Measurements from ENCODE around the gene FAM120B.

FAM120B gene

DNA sequence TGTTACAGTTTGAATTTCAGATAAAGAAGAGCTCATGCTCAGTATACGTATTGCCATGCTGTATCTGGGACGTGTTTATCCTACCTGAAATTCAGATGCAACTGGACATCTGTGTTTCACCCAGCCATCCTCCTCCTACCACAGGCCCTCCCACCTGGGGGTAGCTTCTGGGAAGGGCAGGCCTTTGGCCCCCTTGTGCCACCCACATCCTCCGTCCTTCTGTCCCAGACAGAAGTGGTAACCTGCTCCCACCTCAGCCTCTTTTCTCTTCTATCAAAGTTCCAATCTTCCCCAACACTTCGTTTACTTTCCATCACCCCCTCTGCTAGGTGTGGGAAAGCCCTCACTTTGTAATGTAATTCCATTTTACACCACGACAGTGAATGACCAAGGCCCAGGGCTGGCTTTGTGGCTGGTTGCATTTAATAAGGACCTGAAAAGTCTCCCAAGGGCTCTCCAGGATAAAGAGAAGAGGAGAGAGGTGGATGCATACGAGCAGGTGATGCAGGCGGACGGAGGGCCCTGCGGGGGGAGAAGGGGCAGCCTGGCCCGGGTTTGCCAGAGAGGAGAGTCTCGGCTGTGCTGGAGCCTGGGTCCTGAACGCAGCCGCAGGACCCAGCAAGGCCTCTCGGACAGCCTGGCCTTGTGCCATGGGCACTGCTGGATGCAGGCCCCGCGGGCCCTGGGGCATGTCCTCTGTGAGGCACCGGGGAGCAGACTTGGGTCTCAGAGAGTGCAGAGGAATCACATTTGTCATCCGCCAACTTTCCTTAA is 148.1 kb downstream of the FAM120B start (continued):
- no peak for TF ChIP-seq BACH2 (CRISPR knock-in tag; IDR thresholded peaks at IDR 0.05; ENCODE audit: borderline replicate concordance)
- TF ChIP-seq ZNF8 (CRISPR knock-in tag; IDR thresholded peaks at IDR 0.05): no peak
- no peak for TF ChIP-seq PPARA (CRISPR knock-in tag; IDR thresholded peaks at IDR 0.05; ENCODE audit: borderline replicate concordance)
- no peak for TF ChIP-seq SNAI2 (CRISPR knock-in tag; IDR thresholded peaks at IDR 0.05)
- TF ChIP-seq ZFP3 (CRISPR knock-in tag; IDR thresholded peaks at IDR 0.05): no peak
- TF ChIP-seq RARB (CRISPR knock-in tag; IDR thresholded peaks at IDR 0.05): no peak
- TF ChIP-seq, protein P1, sequence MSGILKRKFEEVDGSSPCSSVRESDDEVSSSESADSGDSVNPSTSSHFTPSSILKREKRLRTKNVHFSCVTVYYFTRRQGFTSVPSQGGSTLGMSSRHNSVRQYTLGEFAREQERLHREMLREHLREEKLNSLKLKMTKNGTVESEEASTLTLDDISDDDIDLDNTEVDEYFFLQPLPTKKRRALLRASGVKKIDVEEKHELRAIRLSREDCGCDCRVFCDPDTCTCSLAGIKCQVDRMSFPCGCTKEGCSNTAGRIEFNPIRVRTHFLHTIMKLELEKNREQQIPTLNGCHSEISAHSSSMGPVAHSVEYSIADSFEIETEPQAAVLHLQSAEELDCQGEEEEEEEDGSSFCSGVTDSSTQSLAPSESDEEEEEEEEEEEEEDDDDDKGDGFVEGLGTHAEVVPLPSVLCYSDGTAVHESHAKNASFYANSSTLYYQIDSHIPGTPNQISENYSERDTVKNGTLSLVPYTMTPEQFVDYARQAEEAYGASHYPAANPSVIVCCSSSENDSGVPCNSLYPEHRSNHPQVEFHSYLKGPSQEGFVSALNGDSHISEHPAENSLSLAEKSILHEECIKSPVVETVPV (CRISPR knock-in tag; IDR thresholded peaks at IDR 0.05): no peak
- no peak for TF ChIP-seq GLIS3 (CRISPR knock-in tag; IDR thresholded peaks at IDR 0.05)
- TF ChIP-seq, protein P2, sequence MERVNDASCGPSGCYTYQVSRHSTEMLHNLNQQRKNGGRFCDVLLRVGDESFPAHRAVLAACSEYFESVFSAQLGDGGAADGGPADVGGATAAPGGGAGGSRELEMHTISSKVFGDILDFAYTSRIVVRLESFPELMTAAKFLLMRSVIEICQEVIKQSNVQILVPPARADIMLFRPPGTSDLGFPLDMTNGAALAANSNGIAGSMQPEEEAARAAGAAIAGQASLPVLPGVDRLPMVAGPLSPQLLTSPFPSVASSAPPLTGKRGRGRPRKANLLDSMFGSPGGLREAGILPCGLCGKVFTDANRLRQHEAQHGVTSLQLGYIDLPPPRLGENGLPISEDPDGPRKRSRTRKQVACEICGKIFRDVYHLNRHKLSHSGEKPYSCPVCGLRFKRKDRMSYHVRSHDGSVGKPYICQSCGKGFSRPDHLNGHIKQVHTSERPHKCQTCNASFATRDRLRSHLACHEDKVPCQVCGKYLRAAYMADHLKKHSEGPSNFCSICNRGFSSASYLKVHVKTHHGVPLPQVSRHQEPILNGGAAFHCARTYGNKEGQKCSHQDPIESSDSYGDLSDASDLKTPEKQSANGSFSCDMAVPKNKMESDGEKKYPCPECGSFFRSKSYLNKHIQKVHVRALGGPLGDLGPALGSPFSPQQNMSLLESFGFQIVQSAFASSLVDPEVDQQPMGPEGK (CRISPR knock-in tag; IDR thresholded peaks at IDR 0.05; ENCODE audit: borderline replicate concordance): no peak
- TF ChIP-seq CSDC2 (CRISPR knock-in tag; IDR thresholded peaks at IDR 0.05): no peak

DNA sequence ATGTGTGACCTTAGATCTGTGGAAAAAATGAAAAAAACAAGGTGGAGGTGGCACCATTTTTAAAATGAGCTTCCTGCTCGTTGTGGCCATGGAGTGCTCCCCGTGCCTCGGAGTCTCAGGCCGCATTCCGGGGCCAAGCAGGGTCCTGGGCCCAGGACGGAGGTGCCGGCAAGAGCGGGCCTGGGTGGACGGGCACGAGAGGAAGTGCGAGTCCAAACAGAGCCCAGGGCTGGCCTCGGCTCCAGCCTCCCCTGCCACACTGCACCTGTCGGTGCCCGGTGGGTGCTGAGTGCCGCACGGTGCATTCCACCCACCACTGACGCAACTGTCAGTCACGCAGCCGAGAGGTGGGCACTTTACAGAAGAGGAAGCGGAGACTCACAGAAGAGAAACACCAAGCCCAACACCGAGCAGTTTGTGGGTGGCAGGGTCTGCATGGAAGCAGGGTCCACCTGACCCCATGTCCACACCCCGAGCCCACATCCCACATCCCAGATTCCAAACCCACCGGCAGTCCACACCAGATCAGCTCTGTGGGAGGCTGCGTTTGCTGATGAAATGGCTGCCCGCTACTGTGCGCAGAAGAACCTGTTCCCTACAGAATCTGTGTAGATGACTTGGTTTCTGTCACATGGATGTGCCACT is 148.9 kb downstream of the FAM120B start:
- TF ChIP-seq RARB (CRISPR knock-in tag; IDR thresholded peaks at IDR 0.05) (no peak), TOX (CRISPR knock-in tag; IDR thresholded peaks at IDR 0.05; ENCODE audit: borderline replicate concordance) (no peak), ZC3H10 (CRISPR knock-in tag; IDR thresholded peaks at IDR 0.05) (no peak), ZFP30 (CRISPR knock-in tag; IDR thresholded peaks at IDR 0.05) (no peak), PPARA (CRISPR knock-in tag; IDR thresholded peaks at IDR 0.05; ENCODE audit: borderline replicate concordance) (no peak), ZNF8 (CRISPR knock-in tag; IDR thresholded peaks at IDR 0.05) (no peak), GLIS3 (CRISPR knock-in tag; IDR thresholded peaks at IDR 0.05) (no peak), ZNF565 (CRISPR knock-in tag; conservative IDR thresholded peaks at IDR 0.05; ENCODE audit: low read depth) (no peak), ZFP3 (CRISPR knock-in tag; IDR thresholded peaks at IDR 0.05) (no peak)
- ATAC-seq: no peak

DNA sequence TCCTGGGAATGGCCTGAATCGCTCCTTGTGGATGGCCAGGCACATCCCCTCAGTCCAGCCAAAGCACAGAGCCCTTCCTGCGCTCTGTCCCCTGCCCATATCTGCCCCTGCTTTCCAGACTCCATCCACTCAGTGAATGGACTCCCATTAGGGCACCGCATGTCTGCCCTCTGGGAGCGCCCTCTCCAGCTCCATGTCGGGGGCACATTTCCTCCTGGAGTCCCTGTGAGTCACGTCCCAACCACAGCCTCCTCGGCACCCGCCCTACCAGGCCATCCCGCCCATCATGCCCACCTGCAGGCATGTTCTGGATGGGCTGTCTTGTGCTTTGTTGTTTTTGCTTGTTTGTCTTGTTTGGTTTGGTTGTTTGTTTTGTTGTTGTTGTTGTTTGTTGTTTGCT is 149.8 kb downstream of the FAM120B start:
- TF ChIP-seq, protein P1 (CRISPR knock-in tag; IDR thresholded peaks at IDR 0.05): no peak
- TF ChIP-seq OSR1 (CRISPR knock-in tag; IDR thresholded peaks at IDR 0.05): no peak
- TF ChIP-seq, protein P3, sequence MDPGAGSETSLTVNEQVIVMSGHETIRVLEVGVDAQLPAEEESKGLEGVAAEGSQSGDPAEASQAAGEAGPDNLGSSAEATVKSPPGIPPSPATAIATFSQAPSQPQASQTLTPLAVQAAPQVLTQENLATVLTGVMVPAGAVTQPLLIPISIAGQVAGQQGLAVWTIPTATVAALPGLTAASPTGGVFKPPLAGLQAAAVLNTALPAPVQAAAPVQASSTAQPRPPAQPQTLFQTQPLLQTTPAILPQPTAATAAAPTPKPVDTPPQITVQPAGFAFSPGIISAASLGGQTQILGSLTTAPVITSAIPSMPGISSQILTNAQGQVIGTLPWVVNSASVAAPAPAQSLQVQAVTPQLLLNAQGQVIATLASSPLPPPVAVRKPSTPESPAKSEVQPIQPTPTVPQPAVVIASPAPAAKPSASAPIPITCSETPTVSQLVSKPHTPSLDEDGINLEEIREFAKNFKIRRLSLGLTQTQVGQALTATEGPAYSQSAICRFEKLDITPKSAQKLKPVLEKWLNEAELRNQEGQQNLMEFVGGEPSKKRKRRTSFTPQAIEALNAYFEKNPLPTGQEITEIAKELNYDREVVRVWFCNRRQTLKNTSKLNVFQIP (CRISPR knock-in tag; IDR thresholded peaks at IDR 0.05; ENCODE audit: borderline replicate concordance, low read depth): no peak
- no peak for TF ChIP-seq ZNF8 (CRISPR knock-in tag; IDR thresholded peaks at IDR 0.05)
- TF ChIP-seq ZFP30 (CRISPR knock-in tag; IDR thresholded peaks at IDR 0.05): no peak
- no peak for TF ChIP-seq RARB (CRISPR knock-in tag; IDR thresholded peaks at IDR 0.05)
- no peak for TF ChIP-seq TOX (CRISPR knock-in tag; IDR thresholded peaks at IDR 0.05; ENCODE audit: borderline replicate concordance)
- TF ChIP-seq, protein P4, sequence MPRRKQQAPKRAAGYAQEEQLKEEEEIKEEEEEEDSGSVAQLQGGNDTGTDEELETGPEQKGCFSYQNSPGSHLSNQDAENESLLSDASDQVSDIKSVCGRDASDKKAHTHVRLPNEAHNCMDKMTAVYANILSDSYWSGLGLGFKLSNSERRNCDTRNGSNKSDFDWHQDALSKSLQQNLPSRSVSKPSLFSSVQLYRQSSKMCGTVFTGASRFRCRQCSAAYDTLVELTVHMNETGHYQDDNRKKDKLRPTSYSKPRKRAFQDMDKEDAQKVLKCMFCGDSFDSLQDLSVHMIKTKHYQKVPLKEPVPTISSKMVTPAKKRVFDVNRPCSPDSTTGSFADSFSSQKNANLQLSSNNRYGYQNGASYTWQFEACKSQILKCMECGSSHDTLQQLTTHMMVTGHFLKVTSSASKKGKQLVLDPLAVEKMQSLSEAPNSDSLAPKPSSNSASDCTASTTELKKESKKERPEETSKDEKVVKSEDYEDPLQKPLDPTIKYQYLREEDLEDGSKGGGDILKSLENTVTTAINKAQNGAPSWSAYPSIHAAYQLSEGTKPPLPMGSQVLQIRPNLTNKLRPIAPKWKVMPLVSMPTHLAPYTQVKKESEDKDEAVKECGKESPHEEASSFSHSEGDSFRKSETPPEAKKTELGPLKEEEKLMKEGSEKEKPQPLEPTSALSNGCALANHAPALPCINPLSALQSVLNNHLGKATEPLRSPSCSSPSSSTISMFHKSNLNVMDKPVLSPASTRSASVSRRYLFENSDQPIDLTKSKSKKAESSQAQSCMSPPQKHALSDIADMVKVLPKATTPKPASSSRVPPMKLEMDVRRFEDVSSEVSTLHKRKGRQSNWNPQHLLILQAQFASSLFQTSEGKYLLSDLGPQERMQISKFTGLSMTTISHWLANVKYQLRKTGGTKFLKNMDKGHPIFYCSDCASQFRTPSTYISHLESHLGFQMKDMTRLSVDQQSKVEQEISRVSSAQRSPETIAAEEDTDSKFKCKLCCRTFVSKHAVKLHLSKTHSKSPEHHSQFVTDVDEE (CRISPR knock-in tag; IDR thresholded peaks at IDR 0.05): no peak
- no peak for ATAC-seq
